Thyroid gland (tissue), 4 donors: Measurements from ENCODE around the gene EPHA5. TPM values are rescaled to one million over a fixed set of nuclear protein-coding genes. Genes with fewer than 3 reads are reported as not detected.

Experiments
- DNase-seq, 2 donors: peaks; one replicate each; pipeline ENCODE4 v3.0.0-alpha.2; 2019
- H3K27ac ChIP-seq, 3 donors: fragments of 200-600 bp; sonication (generic); 1 replicate in 2 of 3; 2 replicates in 1 of 3; pipeline ENCODE4 v1.5.1; 2016 to 2019; ENCODE audit warnings: mild to moderate bottlenecking in 1 of 3, moderate library complexity in 1 of 3
- H3K27me3 ChIP-seq: fragments of 200-600 bp; sonication (generic); one replicate; pipeline ENCODE4 v1.5.1; 2019
- H3K36me3 ChIP-seq, 2 donors: fragments of 200-600 bp; sonication (generic); one replicate each; pipeline ENCODE4 v1.5.1; 2016 to 2019
- H3K4me1 ChIP-seq, 2 donors: fragments of 200-600 bp; sonication (generic); one replicate each; pipeline ENCODE4 v1.5.1; 2017 to 2019
- H3K4me3 ChIP-seq, 3 donors: fragments of 200-600 bp; sonication (generic); replicated peaks in 1 of 3; 1 replicate in 2 of 3; 2 replicates in 1 of 3; pipeline ENCODE4 v1.5.1; 2016; ENCODE audit warnings: mild to moderate bottlenecking in 1 of 3
- H3K9me3 ChIP-seq: fragments of 200-600 bp; sonication (generic); one replicate; pipeline ENCODE4 v1.5.1; 2017
- POLR2A ChIP-seq, 2 donors: fragments of 450-650 bp; IDR thresholded peaks; one replicate each; pipeline ENCODE4 v1.6.1; 2017; ENCODE audit warnings: antibody characterized with exemption in 2 of 2, mild to moderate bottlenecking in 2 of 2, moderate library complexity in 1 of 2
- WGBS, 2 donors: methylation state at CpG; one replicate each; pipeline ENCODE4 v1.1.5; 2017; 5-methylcytosine and 5-hydroxymethylcytosine counted together
- intact Hi-C: fragments of 100-400 bp; cut with DNase I; formaldehyde crosslinking; loops from one replicate; pipeline ENCODE4 v1.15.1; 2023
- total RNA-seq, 4 donors: library from RNA; depleted of rRNA; stranded (reverse); fragments of >200 nt; gene quantifications; one replicate each; pipeline ENCODE4 v1.2.3, GENCODE V29; 2016
- TF ChIP-seq, protein P1 (sequence below), 6 experiments: fragments of 200-600 bp in 3 of 6; fragments of 450-650 bp in 3 of 6; sonication (generic) in 3 of 6; IDR thresholded peaks; one replicate each; pipeline ENCODE4 v1.5.1; 2016 to 2019; ENCODE audit warnings: antibody characterized with exemption in 6 of 6, mild to moderate bottlenecking in 2 of 6, inconsistent platforms in 1 of 6, moderate library complexity in 1 of 6

EPHA5 gene
- total RNA-seq, 4 donors from 2014 or later: 1.5 to 5.4 (median 4.7) TPM

GRCh38 chr4:65341557-65341956, 328.7 kb downstream of the EPHA5 start:
- TF ChIP-seq POLR2A (IDR thresholded peaks at IDR 0.05): no peak
- TF ChIP-seq, protein P1, sequence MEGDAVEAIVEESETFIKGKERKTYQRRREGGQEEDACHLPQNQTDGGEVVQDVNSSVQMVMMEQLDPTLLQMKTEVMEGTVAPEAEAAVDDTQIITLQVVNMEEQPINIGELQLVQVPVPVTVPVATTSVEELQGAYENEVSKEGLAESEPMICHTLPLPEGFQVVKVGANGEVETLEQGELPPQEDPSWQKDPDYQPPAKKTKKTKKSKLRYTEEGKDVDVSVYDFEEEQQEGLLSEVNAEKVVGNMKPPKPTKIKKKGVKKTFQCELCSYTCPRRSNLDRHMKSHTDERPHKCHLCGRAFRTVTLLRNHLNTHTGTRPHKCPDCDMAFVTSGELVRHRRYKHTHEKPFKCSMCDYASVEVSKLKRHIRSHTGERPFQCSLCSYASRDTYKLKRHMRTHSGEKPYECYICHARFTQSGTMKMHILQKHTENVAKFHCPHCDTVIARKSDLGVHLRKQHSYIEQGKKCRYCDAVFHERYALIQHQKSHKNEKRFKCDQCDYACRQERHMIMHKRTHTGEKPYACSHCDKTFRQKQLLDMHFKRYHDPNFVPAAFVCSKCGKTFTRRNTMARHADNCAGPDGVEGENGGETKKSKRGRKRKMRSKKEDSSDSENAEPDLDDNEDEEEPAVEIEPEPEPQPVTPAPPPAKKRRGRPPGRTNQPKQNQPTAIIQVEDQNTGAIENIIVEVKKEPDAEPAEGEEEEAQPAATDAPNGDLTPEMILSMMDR (IDR thresholded peaks at IDR 0.05): no peak
- Histone ChIP-seq H3K27ac (no peak overlapping the region), H3K4me3 (no peak overlapping the region), H3K36me3 (no peaks in the 10 kb centered on the region), H3K27me3 (no peaks in the 10 kb centered on the region), H3K4me1 (no peaks in the 10 kb centered on the region), H3K9me3 (no peaks in the 10 kb centered on the region)
- intact Hi-C loops: no loop called here
- DNase-seq: no peak

GRCh38 chr4:65340382-65341109, 329.7 kb downstream of the EPHA5 start:
- Histone ChIP-seq H3K36me3 (no peaks in the 10 kb centered on the region), H3K27me3 (no peaks in the 10 kb centered on the region), H3K9me3 (no peaks in the 10 kb centered on the region), H3K4me3 (no peak overlapping the region), H3K27ac (no peak overlapping the region), H3K4me1 (no peaks in the 10 kb centered on the region)
- DNase-seq: no peak
- TF ChIP-seq, protein P1 (IDR thresholded peaks at IDR 0.05): no peak
- TF ChIP-seq POLR2A (IDR thresholded peaks at IDR 0.05): no peak
- WGBS, 2 donors: 78 to 79% methylated on average over 4 of the region's 4 CpGs
- intact Hi-C loops: no loop called here

- no peak overlapping the region for H3K4me3 ChIP-seq
- no peaks in the 10 kb centered on the region for H3K9me3 ChIP-seq
- H3K27me3 ChIP-seq: no peaks in the 10 kb centered on the region
- DNase-seq: no peak
- no peaks in the 10 kb centered on the region for H3K4me1 ChIP-seq
- H3K27ac ChIP-seq: no peak overlapping the region
- TF ChIP-seq, protein P1 (IDR thresholded peaks at IDR 0.05): no peak
- TF ChIP-seq POLR2A (IDR thresholded peaks at IDR 0.05): no peak
- no peaks in the 10 kb centered on the region for H3K36me3 ChIP-seq
- 85 to 88% methylated on average over 1 of the region's 1 CpG for WGBS, 2 donors
- intact Hi-C loops: no loop called here
Observed at GRCh38 chr4:65337371-65337770, 332.9 kb downstream of the EPHA5 start.

- intact Hi-C loops: no loop called here
- no peaks in the 10 kb centered on the region for H3K36me3 ChIP-seq
- no peaks in the 10 kb centered on the region for H3K4me1 ChIP-seq
- 79 to 86% methylated on average over 1 of the region's 1 CpG for WGBS, 2 donors
- no peak for DNase-seq
- no peaks in the 10 kb centered on the region for H3K9me3 ChIP-seq
- no peaks in the 10 kb centered on the region for H3K27me3 ChIP-seq
- TF ChIP-seq, protein P1 (IDR thresholded peaks at IDR 0.05): no peak
- TF ChIP-seq POLR2A (IDR thresholded peaks at IDR 0.05): no peak
- no peak overlapping the region for H3K4me3 ChIP-seq
- no peak overlapping the region for H3K27ac ChIP-seq
Observed at GRCh38 chr4:65336465-65336864, 333.8 kb downstream of the EPHA5 start.

DNA sequence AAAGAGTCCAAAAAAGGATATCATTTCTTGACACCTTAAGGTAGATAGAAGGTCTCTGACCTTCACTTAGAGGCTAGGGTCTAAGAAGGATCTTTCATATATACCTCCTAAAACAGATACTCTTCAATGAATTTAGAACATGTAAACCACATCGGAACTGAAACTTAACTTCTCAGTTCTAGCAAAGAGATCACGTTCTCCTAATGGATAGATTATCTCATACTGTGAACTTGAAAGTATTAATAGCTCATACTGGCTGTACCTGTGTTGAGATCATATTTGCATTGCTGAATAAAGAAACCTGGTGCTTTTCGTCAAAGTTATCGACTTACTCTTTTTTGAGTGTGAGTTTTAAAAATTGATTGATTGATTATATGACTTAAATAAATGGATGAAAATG, 353.8 kb downstream of the EPHA5 start:
- H3K27me3 ChIP-seq: no peaks in the 10 kb centered on the region
- WGBS, 2 donors: 71% methylated on average over 4 of the region's 4 CpGs
- TF ChIP-seq, protein P1 (IDR thresholded peaks at IDR 0.05): no peak
- TF ChIP-seq POLR2A (IDR thresholded peaks at IDR 0.05): no peak
- no peaks in the 10 kb centered on the region for H3K9me3 ChIP-seq
- H3K36me3 ChIP-seq: no peaks in the 10 kb centered on the region
- no peak overlapping the region for H3K27ac ChIP-seq
- no peak overlapping the region for H3K4me3 ChIP-seq
- H3K4me1 ChIP-seq: no peaks in the 10 kb centered on the region
- intact Hi-C loops: no loop called here
- DNase-seq: no peak
